Right cardiac atrium (tissue), 5 donors: ENCODE data around the gene LYZL2. TPM values are rescaled to one million over a fixed set of nuclear protein-coding genes. Genes with fewer than 3 reads are reported as not detected.
"Not testable (repeated sequence)": the region's sequence is repeated elsewhere in the genome, so short reads cannot be mapped to it uniquely, and the experiment has no call there.

Source experiments
- ATAC-seq, 2 donors: fragments of 200-7000 bp; cut with Tn5 transposase; one replicate each; pipeline versions ENCODE4 v1.8.0 to v1.9.1; 2020; ENCODE audit warnings: moderate library complexity in 2 of 2, mild to moderate bottlenecking in 1 of 2
- DNase-seq, 3 donors: peaks; one replicate each; pipeline ENCODE4 v3.0.0-alpha.2; 2020
- H3K27ac ChIP-seq: one replicate; pipeline ENCODE4 v1.5.1; 2013; ENCODE audit warnings: mild to moderate bottlenecking, low read length, control low read depth, moderate library complexity
- H3K27me3 ChIP-seq: one replicate; pipeline ENCODE4 v1.6.1; 2013; ENCODE audit not compliant: control insufficient read depth, insufficient read depth
- H3K4me1 ChIP-seq: one replicate; pipeline ENCODE4 v1.6.1; 2013; ENCODE audit warnings: low read length; ENCODE audit not compliant: control insufficient read depth, insufficient read depth
- H3K4me3 ChIP-seq: one replicate; pipeline ENCODE4 v1.5.1; 2013; ENCODE audit warnings: low read length, control low read depth
- H3K9me3 ChIP-seq: one replicate; pipeline ENCODE4 v1.6.1; 2013; ENCODE audit warnings: low read length; ENCODE audit not compliant: control insufficient read depth
- WGBS: extraction: QIAGEN DNeasy Blood & Tissue Kit; methylation state at CpG from one replicate; pipeline ENCODE4 v1.1.7; 2013; 5-methylcytosine and 5-hydroxymethylcytosine counted together
- intact Hi-C, 4 donors: fragments of 100-400 bp; cut with DNase I; formaldehyde crosslinking; loops; one replicate each; pipeline versions ENCODE4 v1.11.0 to v1.14.0; 2022 to 2023
- polyA plus RNA-seq: library from polyadenylated mRNA; stranded (reverse); fragments of 200-250 nt; gene quantifications from one replicate; pipeline ENCODE4 v1.2.3, GENCODE V29; 2013
- total RNA-seq, 4 donors: library from RNA; stranded (reverse); fragmentation: NEBNext Ultra II Directional; extraction: Animal tissue kit (Norgen Biotek cat#: 25700); gene quantifications; one replicate each; pipeline ENCODE4 v1.2.1, GENCODE V29; 2021
- donor health status: healthy with polysubstance abuse.
- donor health status: DM: no; HTN: yes; CAD: no.
- donor health status: DM: no; HTN: no; CAD: no.
- donor health status: DM: no; HTN: yes; CAD: no; lungs with severe emphysema.
- donor health status: DM: yes; HTN: yes; CAD: no.

The LYZL2 gene
- total and polyA plus RNA-seq, 5 donors: not detected

DNA sequence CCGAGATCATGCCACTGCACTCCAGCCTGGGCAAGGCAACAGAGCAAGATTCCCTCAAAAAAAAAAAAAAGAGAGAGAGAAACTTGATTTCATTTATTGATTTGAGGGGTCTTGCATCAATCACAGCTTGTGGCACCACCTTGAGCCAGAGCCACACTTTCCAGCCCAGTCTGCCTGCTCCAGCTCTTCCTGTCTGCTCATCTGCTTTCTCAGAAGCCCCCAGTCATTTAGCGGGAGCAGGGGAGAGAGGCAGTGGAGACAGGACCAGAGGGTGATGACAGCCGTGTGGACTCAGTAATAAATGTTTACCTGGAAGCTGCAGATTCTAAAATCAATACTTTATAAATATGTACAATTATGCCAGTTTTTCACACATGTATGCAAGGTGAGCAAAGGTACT, 30.8 kb upstream of the LYZL2 start:
- H3K4me3 ChIP-seq, H3K27me3 ChIP-seq, intact Hi-C loops, H3K9me3 ChIP-seq, ATAC-seq, H3K4me1 ChIP-seq, H3K27ac ChIP-seq, DNase-seq: not testable (repeated sequence)
- 87% methylated on average over 3 of the region's 3 CpGs for WGBS

DNA sequence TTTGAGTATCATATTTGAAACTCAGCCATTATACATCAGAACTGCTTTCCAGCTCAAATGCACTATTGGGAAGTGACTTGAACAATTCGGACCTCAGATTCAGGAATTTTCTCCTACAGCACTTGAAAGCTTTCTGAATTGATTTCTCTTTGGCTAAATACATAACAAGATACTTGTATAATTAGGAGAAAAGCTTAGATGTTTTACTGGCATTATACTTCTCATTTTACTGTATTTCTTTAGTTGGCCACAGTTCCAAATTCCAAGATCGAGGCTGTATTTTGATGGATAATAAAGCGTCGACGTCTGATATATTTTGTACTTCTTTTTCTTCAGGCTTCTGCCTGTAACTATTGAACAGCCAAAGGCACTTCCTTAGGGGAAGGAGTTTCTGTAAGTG, 26.7 kb upstream of the LYZL2 start:
- H3K4me1 ChIP-seq: peaks cover 1% of the 10 kb centered on the region
- no peaks in the 10 kb centered on the region for H3K9me3 ChIP-seq
- intact Hi-C loops: no loop called here
- no peak overlapping the region for H3K27ac ChIP-seq
- no peaks in the 10 kb centered on the region for H3K27me3 ChIP-seq
- WGBS: 48% methylated on average over 5 of the region's 5 CpGs
- no peak overlapping the region for H3K4me3 ChIP-seq
- no peak for ATAC-seq
- DNase-seq: no peak

DNA sequence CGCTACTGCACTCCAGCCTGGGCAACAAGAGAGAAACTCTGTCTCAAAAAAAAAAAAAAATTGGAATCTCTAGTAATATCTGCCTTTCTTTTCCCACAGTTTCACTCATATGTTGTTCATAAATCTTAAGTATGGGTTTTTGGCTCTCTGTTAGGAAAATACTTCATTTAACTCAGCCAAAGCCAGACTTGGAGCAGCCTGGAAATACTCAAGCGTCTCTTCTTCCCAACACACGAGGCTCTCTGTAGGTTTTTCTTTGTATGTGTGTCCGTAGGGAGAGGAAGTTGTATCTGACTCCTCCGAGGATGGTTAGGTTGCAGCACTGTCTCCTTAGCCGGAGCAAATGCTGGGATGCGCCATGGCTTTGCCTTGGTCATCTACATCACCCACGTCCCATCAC, 25.4 kb upstream of the LYZL2 start:
- ATAC-seq, H3K4me3 ChIP-seq, H3K27me3 ChIP-seq, intact Hi-C loops, H3K9me3 ChIP-seq, DNase-seq, H3K27ac ChIP-seq, H3K4me1 ChIP-seq: not testable (repeated sequence)
- 75% methylated on average over 8 of the region's 8 CpGs for WGBS

DNA sequence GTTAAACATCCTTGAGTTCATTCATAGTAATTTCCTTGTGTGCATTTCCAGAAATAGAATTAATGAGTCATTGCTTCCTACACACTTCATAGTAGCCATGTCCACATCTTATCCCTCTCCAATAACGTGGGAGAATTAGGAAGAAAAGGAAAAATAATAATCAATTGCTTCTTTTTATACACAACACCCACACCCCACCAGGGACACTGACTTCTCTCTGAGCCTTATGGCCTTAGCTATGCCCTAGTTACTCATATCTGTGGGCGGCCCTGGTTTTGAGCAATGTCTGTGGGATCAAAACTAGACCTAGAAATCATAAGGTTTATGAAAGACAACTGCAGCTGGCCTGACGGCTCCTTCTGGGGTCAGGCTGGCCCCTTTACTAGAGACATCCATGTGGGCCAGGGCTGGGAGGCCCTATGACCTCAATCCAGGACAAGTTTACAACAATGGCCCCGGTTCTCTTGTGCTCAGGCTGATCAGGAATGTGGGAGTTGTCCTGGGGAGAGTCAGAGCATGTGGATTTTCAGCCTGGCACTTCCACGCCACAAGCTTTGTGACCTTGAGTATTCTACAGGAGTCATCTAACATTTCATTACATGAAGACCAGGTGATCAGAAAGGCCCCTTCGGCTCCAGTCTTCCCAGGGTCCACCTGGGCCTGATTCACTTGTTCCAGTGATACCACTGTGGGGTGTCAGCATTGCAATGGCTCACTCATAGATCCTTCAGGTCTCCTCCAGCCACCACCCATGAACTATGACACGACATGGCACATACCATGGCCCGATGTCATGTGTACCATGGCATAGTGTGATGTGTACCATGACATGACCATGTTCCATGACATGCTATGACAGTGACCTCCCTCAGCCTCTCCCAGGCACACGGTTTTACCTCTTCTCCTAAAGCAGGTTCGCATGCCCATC, 22.2 kb upstream of the LYZL2 start:
- H3K9me3 ChIP-seq, H3K4me1 ChIP-seq, H3K27me3 ChIP-seq, DNase-seq, H3K4me3 ChIP-seq, H3K27ac ChIP-seq, intact Hi-C loops: not testable (repeated sequence)
- ATAC-seq: peak; percentile 14 to 40
- 77% methylated on average over 9 of the region's 10 CpGs for WGBS

DNA sequence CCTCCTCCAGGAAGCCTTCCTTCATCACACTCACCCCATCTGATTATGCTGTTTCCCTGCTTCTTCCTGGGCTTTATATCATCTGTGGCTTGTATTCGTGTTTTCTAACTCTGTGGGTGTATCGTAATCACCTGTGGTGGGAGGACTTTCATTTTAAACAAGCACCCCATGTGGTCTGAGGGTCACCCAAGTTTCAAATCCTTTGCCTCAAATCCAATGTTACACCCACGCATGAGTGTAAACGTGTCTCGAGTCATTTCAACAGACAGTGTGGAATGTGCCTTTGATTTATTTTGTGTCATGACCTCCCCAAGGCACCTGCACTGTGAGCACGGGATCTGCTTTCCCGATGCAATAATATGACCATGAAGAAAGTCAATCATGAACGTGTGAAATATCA, 17.5 kb upstream of the LYZL2 start:
- DNase-seq: no peak
- Histone ChIP-seq H3K9me3 (no peaks in the 10 kb centered on the region), H3K27ac (no peak overlapping the region), H3K4me3 (no peak overlapping the region), H3K4me1 (no peaks in the 10 kb centered on the region), H3K27me3 (no peaks in the 10 kb centered on the region)
- ATAC-seq: no peak
- intact Hi-C loops: no loop called here
- 85% methylated on average over 8 of the region's 8 CpGs for WGBS

DNA sequence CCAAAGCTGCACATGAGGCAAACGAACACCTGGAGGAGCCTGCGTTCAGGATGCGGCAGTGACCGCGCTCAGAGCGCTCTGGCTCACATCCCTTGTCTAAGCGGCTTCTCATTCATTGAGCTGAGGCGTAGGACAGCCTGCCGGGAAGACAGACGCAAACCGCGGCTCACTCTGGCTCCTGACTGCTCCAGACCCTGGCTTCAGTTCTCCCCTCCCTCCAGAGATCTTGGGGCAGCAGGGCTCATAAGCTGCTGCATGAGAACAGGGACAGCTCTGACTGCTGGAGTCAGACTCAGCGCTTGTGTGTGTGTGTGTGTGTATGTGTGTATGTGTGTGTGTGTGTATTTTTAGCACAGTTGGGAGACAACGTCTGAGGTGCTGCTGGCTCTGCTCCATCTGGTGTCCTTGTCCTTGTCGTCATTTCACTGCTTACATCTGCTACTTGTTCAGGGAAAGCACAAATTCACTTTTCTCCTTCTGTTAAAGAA, 15.8 kb upstream of the LYZL2 start:
- no peak overlapping the region for H3K4me3 ChIP-seq
- DNase-seq: peak; percentile 41 to 74 (median 71)
- peak; percentile 55 to 63 for ATAC-seq
- intact Hi-C loops: no loop called here
- H3K27me3 ChIP-seq: no peaks in the 10 kb centered on the region
- peaks cover 4% of the 10 kb centered on the region for H3K4me1 ChIP-seq
- no peaks in the 10 kb centered on the region for H3K9me3 ChIP-seq
- peak overlapping the region; percentile 97 for H3K27ac ChIP-seq
- 4% methylated on average over 15 of the region's 15 CpGs for WGBS

DNA sequence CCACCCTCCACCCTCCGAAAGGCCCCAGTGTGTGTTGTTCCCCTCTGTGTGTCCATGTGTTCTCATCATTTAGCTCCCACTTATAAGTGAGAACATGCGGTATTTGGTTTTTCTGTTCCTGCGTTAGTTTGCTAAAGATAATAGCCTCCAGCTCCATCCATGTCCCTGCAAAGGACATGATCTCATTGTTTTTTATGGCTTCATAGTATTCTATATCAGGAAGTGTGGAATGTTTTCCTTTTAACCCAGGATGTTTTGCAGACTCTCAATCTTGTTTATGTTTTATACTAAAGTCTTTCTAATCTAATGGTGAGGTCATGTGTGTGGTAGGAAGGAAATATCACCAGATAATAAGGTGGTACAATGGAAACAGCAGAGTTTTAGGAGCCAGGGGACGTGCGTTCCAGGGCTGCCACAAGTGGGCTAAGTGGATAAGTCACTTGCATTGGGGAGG, 14.9 kb upstream of the LYZL2 start:
- ATAC-seq: peak; percentile 44 to 65

DNA sequence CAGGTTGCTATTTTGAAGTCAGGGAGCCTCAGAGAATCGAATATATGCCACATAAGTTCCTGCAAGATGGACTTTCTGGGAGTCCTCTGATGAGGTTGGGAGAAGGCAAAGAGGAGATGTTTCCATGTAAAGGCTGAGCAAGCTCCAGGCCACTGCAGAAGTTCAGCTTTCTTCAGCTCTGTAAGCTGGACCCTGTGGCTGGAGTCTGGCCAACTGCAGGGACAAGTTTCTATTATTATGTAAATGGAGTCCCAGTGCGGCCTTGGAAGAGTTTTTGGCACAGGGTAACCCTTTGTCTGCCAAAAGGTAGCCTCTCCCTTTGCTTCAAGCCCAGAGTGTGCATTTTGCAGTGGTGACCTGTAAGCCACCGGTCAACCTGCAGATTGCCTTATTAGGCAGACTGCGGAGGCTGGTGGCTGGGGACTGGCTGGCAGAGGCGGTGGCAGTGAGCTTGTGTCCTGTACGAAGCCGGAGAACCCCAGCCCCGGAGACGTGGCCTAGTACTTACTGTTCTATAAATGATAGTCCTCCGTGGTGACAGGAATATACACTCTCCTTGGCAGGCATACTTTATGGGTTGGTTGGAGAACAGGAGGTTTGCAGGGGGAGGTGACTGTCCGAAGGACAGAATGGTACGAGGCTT, 14.1 kb upstream of the LYZL2 start:
- H3K4me1 ChIP-seq: not testable (repeated sequence)
- DNase-seq: peak; percentile 43 to 74 (median 73)
- 30% methylated on average over 12 of the region's 12 CpGs for WGBS

More for the DNA sequence above, 14.9 kb upstream of the LYZL2 start:
- H3K9me3 ChIP-seq, H3K4me3 ChIP-seq, DNase-seq, intact Hi-C loops, H3K4me1 ChIP-seq, H3K27me3 ChIP-seq: not testable (repeated sequence)
- H3K27ac ChIP-seq: peak overlapping the region; percentile 85
- WGBS: 32% methylated on average over 5 of the region's 5 CpGs

DNA sequence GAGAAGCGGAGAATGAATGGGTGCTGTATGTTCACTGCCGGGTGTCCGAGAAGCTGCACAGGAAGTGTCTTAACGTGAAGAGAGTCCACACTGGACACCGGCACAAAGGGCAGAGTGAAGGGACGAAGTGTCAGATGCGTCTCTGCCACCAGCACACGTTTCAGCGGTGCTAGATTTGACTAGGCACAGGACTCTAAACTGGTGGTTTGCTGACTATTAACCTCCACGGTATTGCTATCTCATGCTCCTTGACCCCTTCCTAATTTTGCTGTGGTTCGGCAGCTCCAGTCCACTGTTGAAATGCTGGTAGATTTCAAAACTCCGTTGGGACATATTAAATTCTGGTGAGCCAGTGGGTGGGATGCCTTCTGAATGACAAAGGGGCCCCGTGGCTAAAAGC, 13.3 kb upstream of the LYZL2 start:
- WGBS: 56% methylated on average over 9 of the region's 13 CpGs
- ATAC-seq, H3K4me3 ChIP-seq, H3K27me3 ChIP-seq, H3K9me3 ChIP-seq, DNase-seq, H3K4me1 ChIP-seq, intact Hi-C loops: not testable (repeated sequence)
- H3K27ac ChIP-seq: peak overlapping the region; percentile 15

More for the DNA sequence above, 14.1 kb upstream of the LYZL2 start:
- ATAC-seq: peak; percentile 74 to 81
- intact Hi-C loops, H3K27me3 ChIP-seq, H3K4me3 ChIP-seq, H3K9me3 ChIP-seq: not testable (repeated sequence)
- H3K27ac ChIP-seq: peak overlapping the region; percentile 72

DNA sequence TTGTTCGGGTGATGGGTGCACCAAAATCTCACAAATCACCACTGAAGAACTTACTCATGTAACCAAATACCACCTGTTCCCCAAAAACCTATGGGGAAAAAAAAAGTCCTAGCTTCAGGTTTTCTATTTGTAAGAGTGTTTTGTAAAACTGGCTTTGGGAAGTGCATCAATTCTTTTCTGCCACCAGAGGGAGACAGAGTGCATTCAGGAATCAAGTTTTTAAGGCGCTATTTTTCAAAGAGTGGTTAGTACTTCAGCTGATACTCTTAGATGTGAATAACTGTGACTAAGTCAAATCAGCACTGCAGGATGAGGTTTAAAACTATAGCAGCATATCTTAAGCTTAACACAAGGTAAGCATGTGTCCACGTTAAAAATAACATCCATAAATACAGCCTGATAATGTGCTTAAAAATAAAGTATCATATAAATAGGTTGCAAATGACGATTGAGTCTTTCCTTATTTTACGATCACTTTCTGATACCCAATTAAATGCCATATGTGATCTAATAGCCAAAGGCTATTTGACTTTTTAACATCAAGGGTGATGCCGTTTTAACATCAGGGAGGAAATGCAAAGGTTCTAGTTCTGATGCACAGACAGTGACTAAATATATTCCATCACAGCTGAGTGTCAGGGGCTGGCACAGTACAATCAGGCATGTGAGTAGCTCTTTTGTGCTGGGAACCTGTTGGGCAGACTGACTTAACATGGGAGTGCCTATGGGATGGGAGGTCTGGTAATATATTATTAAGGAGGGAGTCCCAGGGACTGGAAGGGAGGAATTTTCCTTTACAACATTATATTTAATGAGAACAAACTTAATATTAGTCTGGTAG, 10.6 kb upstream of the LYZL2 start:
- WGBS: 39% methylated on average over 6 of the region's 6 CpGs
- H3K4me3 ChIP-seq: no peak overlapping the region
- H3K27ac ChIP-seq: no peak overlapping the region
- peaks cover 4% of the 10 kb centered on the region for H3K4me1 ChIP-seq
- no peaks in the 10 kb centered on the region for H3K27me3 ChIP-seq
- H3K9me3 ChIP-seq: no peaks in the 10 kb centered on the region
- ATAC-seq: peak in 1 of 2 donors; percentile 23
- DNase-seq: no peak
- intact Hi-C loops: no loop called here
